Hematopoietic multipotent progenitor cell (in vitro differentiated cells): ENCODE measurements around the gene NOX4. TPM values are rescaled to one million over a fixed set of nuclear protein-coding genes. Genes with fewer than 3 reads are reported as not detected.
"Not testable (repeated sequence)": the region's sequence is repeated elsewhere in the genome, so short reads cannot be mapped to it uniquely, and the experiment has no call there.

ENCODE experiments used
- DNase-seq, 3 donors: peaks; one replicate each; pipeline ENCODE4 v3.0.0-alpha.2; 2011 to 2015; ENCODE audit warnings: low read depth in 2 of 3, low spot score in 2 of 3
- total RNA-seq: library from RNA; depleted of rRNA; stranded (reverse); fragments of >200 nt; gene quantifications from one replicate; pipeline ENCODE4 v1.2.3, GENCODE V29; 2012

Gene NOX4
- total RNA-seq, 1 donor: not detected

- not testable (repeated sequence) for DNase-seq
Measured at GRCh38 chr11:89310607-89311006, 180.6 kb downstream of the NOX4 start.

GRCh38 chr11:89309321-89309985 is 181.7 kb downstream of the NOX4 start:
- DNase-seq: not testable (repeated sequence)

- DNase-seq: not testable (repeated sequence)
Measured at GRCh38 chr11:89308272-89308671, 182.9 kb downstream of the NOX4 start.

- not testable (repeated sequence) for DNase-seq
Measured at GRCh38 chr11:89303029-89303428, 188.1 kb downstream of the NOX4 start.

GRCh38 chr11:89295023-89295422 is 196.2 kb downstream of the NOX4 start:
- DNase-seq: not testable (repeated sequence)

GRCh38 chr11:89293965-89294679 is 197.1 kb downstream of the NOX4 start:
- no peak for DNase-seq

- not testable (repeated sequence) for DNase-seq
Measured at GRCh38 chr11:89288004-89288403, 203.2 kb downstream of the NOX4 start.

- DNase-seq: not testable (repeated sequence)
Measured at GRCh38 chr11:89286601-89287000, 204.6 kb downstream of the NOX4 start.

- DNase-seq: not testable (repeated sequence)
Measured at GRCh38 chr11:89281032-89281677, 210.0 kb downstream of the NOX4 start.

- no peak for DNase-seq
Measured at GRCh38 chr11:89279176-89279575, 212.0 kb downstream of the NOX4 start.

GRCh38 chr11:89275966-89276365 is 215.2 kb downstream of the NOX4 start:
- DNase-seq: no peak

Other genes starting within 250 kb of the NOX4 start
- not detected for gene TRIM77, start 218.9 kb upstream of the NOX4 start, total RNA-seq